ENCODE results near the gene HIBADH.
"Not testable (repeated sequence)": the region's sequence is repeated elsewhere in the genome, so short reads cannot be mapped to it uniquely, and the experiment has no call there.

Gene HIBADH

GRCh38 chr7:27581119-27581518 is 81.6 kb downstream of the HIBADH start:
- CTCF ChIA-PET: no interaction called here
- DNase-seq (ENCODE audit: extremely low spot score): no peak
- POLR2A ChIA-PET: no interaction called here
- TF ChIP-seq ELF4 (IDR thresholded peaks at IDR 0.05) (no peak), LEF1 (IDR thresholded peaks at IDR 0.05; ENCODE audit: borderline replicate concordance) (no peak), HDGF (IDR thresholded peaks at IDR 0.05; ENCODE audit: borderline replicate concordance) (no peak), CTBP1 (IDR thresholded peaks at IDR 0.05; ENCODE audit: borderline replicate concordance) (no peak), TARDBP (IDR thresholded peaks at IDR 0.05) (no peak), L3MBTL2 (conservative IDR thresholded peaks at IDR 0.05) (no peak), FOXK2 (IDR thresholded peaks at IDR 0.05) (no peak), SP1 (IDR thresholded peaks at IDR 0.05) (no peak), NFRKB (IDR thresholded peaks at IDR 0.05) (no peak), SUZ12 (IDR thresholded peaks at IDR 0.05) (no peak), FOXA1 (IDR thresholded peaks at IDR 0.05) (no peak), ARNT (IDR thresholded peaks at IDR 0.05) (no peak), ZNF384 (IDR thresholded peaks at IDR 0.05) (no peak), BHLHE40 (IDR thresholded peaks at IDR 0.05; ENCODE audit: borderline replicate concordance) (no peak), FOXM1 (IDR thresholded peaks at IDR 0.05; ENCODE audit: borderline replicate concordance) (no peak)
- TF ChIP-seq, protein P1, sequence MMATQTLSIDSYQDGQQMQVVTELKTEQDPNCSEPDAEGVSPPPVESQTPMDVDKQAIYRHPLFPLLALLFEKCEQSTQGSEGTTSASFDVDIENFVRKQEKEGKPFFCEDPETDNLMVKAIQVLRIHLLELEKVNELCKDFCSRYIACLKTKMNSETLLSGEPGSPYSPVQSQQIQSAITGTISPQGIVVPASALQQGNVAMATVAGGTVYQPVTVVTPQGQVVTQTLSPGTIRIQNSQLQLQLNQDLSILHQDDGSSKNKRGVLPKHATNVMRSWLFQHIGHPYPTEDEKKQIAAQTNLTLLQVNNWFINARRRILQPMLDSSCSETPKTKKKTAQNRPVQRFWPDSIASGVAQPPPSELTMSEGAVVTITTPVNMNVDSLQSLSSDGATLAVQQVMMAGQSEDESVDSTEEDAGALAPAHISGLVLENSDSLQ (IDR thresholded peaks at IDR 0.05): no peak

DNA sequence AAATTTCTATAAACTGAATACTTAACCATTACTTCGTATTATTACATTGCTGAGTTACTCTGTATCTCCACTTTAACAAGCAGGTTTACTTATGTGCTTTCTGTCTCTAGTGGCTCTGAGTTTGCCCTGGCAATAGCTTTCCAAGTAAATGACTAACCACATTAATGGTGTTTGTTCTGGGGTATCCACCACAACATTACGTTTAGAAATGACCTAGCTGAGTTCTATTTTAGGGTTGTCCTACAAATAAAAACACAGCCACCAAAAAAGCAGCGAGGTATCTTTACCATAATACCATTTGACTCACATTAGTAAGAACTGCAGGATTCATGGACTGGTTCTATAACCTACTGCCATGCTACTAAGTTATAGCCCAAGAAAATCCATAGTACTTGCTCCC is 83.1 kb downstream of the HIBADH start:
- no peak for DNase-seq (ENCODE audit: extremely low spot score)
- CTCF ChIA-PET: interaction anchor here (1.4 kb wide), 1 partner anchor 383 kb away, joined by 3 read pairs; no protein-coding TSS in a partner anchor
- no peak for TF ChIP-seq FOXM1 (IDR thresholded peaks at IDR 0.05; ENCODE audit: borderline replicate concordance)
- no peak for TF ChIP-seq SP1 (IDR thresholded peaks at IDR 0.05)
- no peak for TF ChIP-seq ARNT (IDR thresholded peaks at IDR 0.05)
- TF ChIP-seq CTBP1 (IDR thresholded peaks at IDR 0.05; ENCODE audit: borderline replicate concordance): no peak
- no peak for TF ChIP-seq NFRKB (IDR thresholded peaks at IDR 0.05)
- TF ChIP-seq, protein P1 (IDR thresholded peaks at IDR 0.05): no peak
- TF ChIP-seq BHLHE40 (IDR thresholded peaks at IDR 0.05; ENCODE audit: borderline replicate concordance): no peak
- TF ChIP-seq TARDBP (IDR thresholded peaks at IDR 0.05): no peak
- no peak for TF ChIP-seq ZNF384 (IDR thresholded peaks at IDR 0.05)
- TF ChIP-seq FOXA1 (IDR thresholded peaks at IDR 0.05): no peak
- TF ChIP-seq ELF4 (IDR thresholded peaks at IDR 0.05): no peak
- no peak for TF ChIP-seq FOXK2 (IDR thresholded peaks at IDR 0.05)
- TF ChIP-seq L3MBTL2 (conservative IDR thresholded peaks at IDR 0.05): no peak
- TF ChIP-seq LEF1 (IDR thresholded peaks at IDR 0.05; ENCODE audit: borderline replicate concordance): no peak
- no peak for TF ChIP-seq HDGF (IDR thresholded peaks at IDR 0.05; ENCODE audit: borderline replicate concordance)
- TF ChIP-seq SUZ12 (IDR thresholded peaks at IDR 0.05): no peak
- POLR2A ChIA-PET: no interaction called here

DNA sequence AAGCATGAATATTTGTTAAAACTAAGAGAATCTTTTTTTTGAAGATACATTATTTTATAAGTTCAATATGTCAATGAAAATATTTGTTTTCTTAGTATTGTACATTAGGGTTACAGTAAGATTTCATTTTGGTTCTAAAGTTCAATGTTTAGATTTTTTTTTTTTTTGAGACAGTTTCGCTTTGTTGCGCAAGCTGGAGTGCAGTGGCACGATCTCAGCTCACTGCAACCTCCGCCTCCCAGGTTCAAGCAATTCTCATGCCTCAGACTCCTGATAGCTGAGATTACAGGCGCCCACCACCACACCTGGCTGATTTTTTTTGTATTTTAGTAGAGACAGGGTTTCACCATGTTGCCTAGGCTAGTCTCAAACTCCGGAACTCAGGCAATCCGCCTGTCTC is 84.5 kb downstream of the HIBADH start:
- CTCF ChIA-PET: interaction anchor here (0.7 kb wide), 1 partner anchor 341 kb away, joined by 3 read pairs; no protein-coding TSS in a partner anchor
- not testable (repeated sequence) for DNase-seq (ENCODE audit: extremely low spot score)

DNA sequence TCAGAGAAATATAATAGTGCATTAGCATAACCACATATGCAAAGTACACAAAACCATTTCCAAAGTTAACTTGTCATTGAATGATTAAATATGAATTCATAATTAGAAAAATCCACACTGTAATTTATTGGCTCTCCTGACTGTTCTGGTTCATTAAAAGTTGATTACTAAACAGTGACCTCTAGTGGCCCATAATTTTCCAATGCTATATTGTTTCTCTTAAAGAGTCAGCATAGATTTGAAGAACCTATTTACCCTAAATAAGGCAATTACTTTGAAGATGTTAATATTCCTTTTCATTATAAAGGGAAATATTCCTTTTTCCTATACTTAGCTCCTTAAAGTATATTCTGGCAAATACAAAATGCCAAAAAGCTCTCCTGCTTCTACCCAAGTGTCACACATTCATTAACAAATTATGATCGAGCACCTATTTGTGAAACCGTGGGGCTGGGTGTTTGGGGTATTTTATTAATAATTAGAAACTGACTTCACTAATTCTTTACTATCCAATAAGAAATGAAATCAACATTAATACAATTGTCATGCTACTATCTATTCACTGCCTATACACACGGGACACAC is 86.2 kb downstream of the HIBADH start:
- TF ChIP-seq, protein P1 (IDR thresholded peaks at IDR 0.05): peak; percentile 32; the same call in 1 of the 2 replicates
- TF ChIP-seq ARNT (IDR thresholded peaks at IDR 0.05): no peak
- peak; percentile 16 for DNase-seq (ENCODE audit: extremely low spot score)
- ChIA-PET POLR2A (no interaction called here), CTCF (interaction anchor here (0.6 to 1.0 kb wide), 4 partner anchors 21 to 617 kb away, joined by 3 to 6 read pairs (median 4); no protein-coding TSS in a partner anchor)

More for the DNA sequence above, 84.5 kb downstream of the HIBADH start:
- POLR2A ChIA-PET: not testable (repeated sequence)

DNA sequence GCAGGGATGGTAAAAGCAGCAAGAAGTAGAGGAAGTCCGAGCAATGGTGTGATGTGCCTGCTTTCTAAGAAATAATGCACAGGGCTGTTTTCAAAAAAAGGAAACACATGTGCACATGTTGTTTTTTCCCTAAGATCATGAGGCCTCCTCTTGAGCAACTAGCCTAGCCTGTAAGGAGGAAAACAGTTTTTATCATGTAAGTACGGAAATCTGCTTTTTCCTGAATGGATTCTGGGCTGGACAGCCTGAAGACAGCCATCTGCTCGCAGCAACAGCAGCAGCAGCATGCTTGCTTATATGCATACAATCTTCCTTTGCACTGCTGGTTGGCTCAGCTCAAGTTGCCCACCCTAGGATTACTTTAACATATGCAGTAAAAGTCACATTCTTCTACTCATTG is 87.1 kb downstream of the HIBADH start:
- POLR2A ChIA-PET: no interaction called here
- CTCF ChIA-PET: no interaction called here
- TF ChIP-seq L3MBTL2 (conservative IDR thresholded peaks at IDR 0.05) (no peak), ARNT (IDR thresholded peaks at IDR 0.05) (no peak), NFRKB (IDR thresholded peaks at IDR 0.05) (no peak), FOXM1 (IDR thresholded peaks at IDR 0.05; ENCODE audit: borderline replicate concordance) (no peak), TARDBP (IDR thresholded peaks at IDR 0.05) (no peak), HDGF (IDR thresholded peaks at IDR 0.05; ENCODE audit: borderline replicate concordance) (no peak), SUZ12 (IDR thresholded peaks at IDR 0.05) (no peak), FOXK2 (IDR thresholded peaks at IDR 0.05) (no peak), ELF4 (IDR thresholded peaks at IDR 0.05) (no peak), BHLHE40 (IDR thresholded peaks at IDR 0.05; ENCODE audit: borderline replicate concordance) (no peak), CTBP1 (IDR thresholded peaks at IDR 0.05; ENCODE audit: borderline replicate concordance) (no peak), FOXA1 (IDR thresholded peaks at IDR 0.05) (no peak), SP1 (IDR thresholded peaks at IDR 0.05) (no peak), ZNF384 (IDR thresholded peaks at IDR 0.05) (no peak), LEF1 (IDR thresholded peaks at IDR 0.05; ENCODE audit: borderline replicate concordance) (no peak)
- TF ChIP-seq, protein P1 (IDR thresholded peaks at IDR 0.05): no peak
- DNase-seq (ENCODE audit: extremely low spot score): no peak

GRCh38 chr7:27569106-27569505 is 93.6 kb downstream of the HIBADH start:
- POLR2A ChIA-PET: no interaction called here
- CTCF ChIA-PET: no interaction called here
- no peak for DNase-seq (ENCODE audit: extremely low spot score)
- TF ChIP-seq LEF1 (IDR thresholded peaks at IDR 0.05; ENCODE audit: borderline replicate concordance): no peak
- no peak for TF ChIP-seq FOXK2 (IDR thresholded peaks at IDR 0.05)
- no peak for TF ChIP-seq SP1 (IDR thresholded peaks at IDR 0.05)
- TF ChIP-seq ELF4 (IDR thresholded peaks at IDR 0.05): no peak
- no peak for TF ChIP-seq TARDBP (IDR thresholded peaks at IDR 0.05)
- no peak for TF ChIP-seq NFRKB (IDR thresholded peaks at IDR 0.05)
